Gastroesophageal sphincter (tissue), 4 donors: ENCODE data around the gene DPYD. TPM values are rescaled to one million over a fixed set of nuclear protein-coding genes. Genes with fewer than 3 reads are reported as not detected.

Experiments used
- ATAC-seq: fragments of 150-250 bp; one replicate; pipeline ENCODE4 v1.9.1; 2016; ENCODE audit warnings: mild to moderate bottlenecking, moderate library complexity
- H3K27ac ChIP-seq, 4 donors: fragments of 200-600 bp; sonication (generic) in 3 of 4; 1 replicate in 3 of 4; 2 replicates in 1 of 4; pipeline ENCODE4 v1.5.1; 2016 to 2019
- H3K27me3 ChIP-seq: fragments of 200-600 bp; sonication (generic); one replicate; pipeline ENCODE4 v1.5.1; 2019
- H3K36me3 ChIP-seq, 2 donors: fragments of 200-600 bp; sonication (generic); one replicate each; pipeline ENCODE4 v1.5.1; 2019; ENCODE audit warnings: control low read depth in 1 of 2
- H3K4me1 ChIP-seq, 3 donors: fragments of 200-600 bp; sonication (generic); 1 replicate in 2 of 3; 2 replicates in 1 of 3; pipeline ENCODE4 v1.5.1; 2016 to 2019; ENCODE audit warnings: control low read depth in 2 of 3
- H3K4me3 ChIP-seq, 2 donors: fragments of 200-600 bp; sonication (generic); one replicate each; pipeline ENCODE4 v1.5.1; 2019; ENCODE audit warnings: mild to moderate bottlenecking in 1 of 2, moderate library complexity in 1 of 2
- H3K9me3 ChIP-seq, 3 donors: fragments of 200-600 bp; sonication (generic); one replicate each; pipeline ENCODE4 v1.5.1; 2017 to 2019; ENCODE audit warnings: control low read depth in 2 of 3
- CTCF ChIP-seq, 4 experiments: fragments of 200-600 bp in 2 of 4; fragments of 450-650 bp in 2 of 4; sonication (generic) in 1 of 4; IDR thresholded peaks; one replicate each; pipeline ENCODE4 v1.5.1; 2017 to 2019; ENCODE audit warnings: antibody characterized with exemption in 4 of 4, mild to moderate bottlenecking in 2 of 4, moderate library complexity in 2 of 4
- EP300 ChIP-seq: sonication (generic); formaldehyde crosslinking; IDR thresholded peaks from one replicate; pipeline ENCODE4 v1.6.1; 2017; ENCODE audit warnings: antibody characterized with exemption, mild to moderate bottlenecking
- POLR2A ChIP-seq, 2 donors: fragments of 450-650 bp; IDR thresholded peaks; one replicate each; pipeline ENCODE4 v1.6.1; 2017; ENCODE audit warnings: antibody characterized with exemption in 2 of 2, mild to moderate bottlenecking in 2 of 2, moderate library complexity in 1 of 2
- POLR2AphosphoS5 ChIP-seq: sonication (generic); formaldehyde crosslinking; IDR thresholded peaks from one replicate; pipeline ENCODE4 v1.6.1; 2017; ENCODE audit warnings: antibody characterized with exemption
- WGBS, 2 donors: methylation state at CpG; one replicate each; pipeline ENCODE4 v1.1.5; 2018; ENCODE audit warnings: low coverage in 1 of 2; 5-methylcytosine and 5-hydroxymethylcytosine counted together
- total RNA-seq, 4 donors: library from RNA; depleted of rRNA; stranded (reverse); fragments of >200 nt; gene quantifications; one replicate each; pipeline ENCODE4 v1.1.0, GENCODE V29; 2016

DPYD gene
- total RNA-seq, 4 donors from 2014 or later = 31.2 to 53.0 (median 43.2) TPM

GRCh38 chr1:97033949-97034348, 886.9 kb downstream of the DPYD start:
- TF ChIP-seq CTCF (IDR thresholded peaks at IDR 0.05) (no peak), EP300 (no peak), POLR2A (IDR thresholded peaks at IDR 0.05) (no peak), POLR2AphosphoS5 (no peak)
- Histone ChIP-seq H3K27ac (no peak overlapping the region), H3K4me1 (no peaks in the 10 kb centered on the region), H3K27me3 (no peaks in the 10 kb centered on the region), H3K36me3 (no peaks in the 10 kb centered on the region), H3K4me3 (no peak overlapping the region), H3K9me3 (peaks cover 0 to 8% (median 0%) of the 10 kb centered on the region in 3 donors)
- WGBS, 2 donors = 54 to 83% methylated on average over 2 of the region's 2 CpGs
- ATAC-seq = no peak
